Neuron (in vitro differentiated cells): ENCODE measurements around the gene MAP3K19.

ENCODE experiments used
- H2AFZ ChIP-seq: one replicate; pipeline ENCODE4 v1.6.1; 2013; ENCODE audit warnings: low read depth, mild to moderate bottlenecking, inconsistent platforms, low read length, moderate library complexity
- H3K27me3 ChIP-seq: one replicate; pipeline ENCODE4 v1.6.1; 2013; ENCODE audit warnings: low read length; ENCODE audit not compliant: insufficient read depth
- H3K36me3 ChIP-seq: one replicate; pipeline ENCODE4 v1.6.1; 2013; ENCODE audit warnings: low read length; ENCODE audit not compliant: insufficient read depth
- H3K4me1 ChIP-seq: one replicate; pipeline ENCODE4 v1.6.1; 2013; ENCODE audit warnings: low read length; ENCODE audit not compliant: insufficient read depth
- H3K4me3 ChIP-seq: 2 replicates; pipeline ENCODE4 v1.5.1; 2013; ENCODE audit warnings: mild to moderate bottlenecking, low read length, moderate library complexity
- H3K9me3 ChIP-seq: one replicate; pipeline ENCODE4 v1.6.1; 2013; ENCODE audit warnings: low read length

MAP3K19 gene

DNA sequence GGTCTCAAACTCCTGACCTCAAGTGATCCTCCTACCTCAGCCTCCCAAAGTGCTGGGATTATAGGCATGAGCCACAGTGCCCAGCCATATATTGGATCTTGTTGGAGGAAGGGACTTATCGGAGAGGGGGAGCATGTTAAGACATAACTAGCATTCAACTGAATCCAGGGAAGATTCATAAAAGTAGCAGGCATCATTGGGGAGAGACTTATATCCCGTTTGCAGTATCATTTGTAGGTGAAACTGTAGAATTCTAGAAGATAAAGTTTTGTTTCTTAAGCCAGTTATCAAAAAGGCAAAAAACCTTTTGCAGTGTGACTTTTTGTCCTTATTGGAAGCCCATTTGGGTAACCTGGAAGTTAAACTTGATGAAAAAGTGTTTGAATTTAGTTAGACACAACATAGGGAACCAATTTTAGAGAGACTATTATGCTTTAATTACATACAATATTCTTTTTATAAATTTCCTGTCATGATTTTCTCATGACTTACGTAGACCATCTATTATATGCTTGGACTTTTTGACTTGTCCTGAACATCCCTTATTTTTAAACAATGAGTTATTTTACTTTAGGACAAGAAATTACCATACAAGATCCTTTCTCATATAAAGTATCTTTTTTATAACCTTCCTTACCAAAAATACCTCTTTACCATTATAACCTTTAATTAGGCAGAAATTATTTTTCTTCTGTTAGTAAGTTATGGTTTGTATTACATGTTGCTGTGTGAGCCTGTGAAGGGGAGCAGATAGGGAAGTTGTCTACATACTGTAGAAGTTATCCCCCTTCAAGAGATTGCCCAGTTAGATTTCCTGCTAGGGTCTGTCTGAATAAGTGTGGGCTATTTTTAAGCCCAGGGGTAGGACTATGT is 25.1 kb upstream of the MAP3K19 start:
- Histone ChIP-seq H3K36me3 (no peaks in the 10 kb centered on the region), H3K9me3 (peaks cover 24% of the 10 kb centered on the region), H2AFZ (no peak overlapping the region), H3K4me3 (no peak overlapping the region), H3K27me3 (no peaks in the 10 kb centered on the region), H3K4me1 (no peaks in the 10 kb centered on the region)

DNA sequence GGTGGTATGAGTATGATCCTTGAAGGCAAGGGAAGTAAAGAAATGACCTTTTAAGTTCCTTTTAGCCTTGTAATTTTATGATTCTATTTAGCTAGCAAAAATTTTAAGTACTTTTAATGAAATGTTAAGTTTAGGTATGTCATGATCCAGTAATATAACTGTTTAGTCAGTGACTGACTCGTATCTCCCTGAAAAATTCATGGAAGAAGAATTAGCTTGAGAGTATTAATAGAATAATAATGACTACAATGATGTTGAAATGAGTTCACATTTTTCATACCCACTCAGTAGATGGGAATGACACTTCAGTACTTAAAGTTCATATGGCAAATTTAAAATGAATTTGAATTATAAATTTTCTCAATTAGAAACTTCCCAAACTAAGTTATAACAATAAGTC is 19.5 kb upstream of the MAP3K19 start:
- Histone ChIP-seq H3K4me3 (no peak overlapping the region), H3K9me3 (peaks cover 12% of the 10 kb centered on the region), H2AFZ (no peak overlapping the region), H3K36me3 (peaks cover 13% of the 10 kb centered on the region), H3K4me1 (no peaks in the 10 kb centered on the region), H3K27me3 (no peaks in the 10 kb centered on the region)

DNA sequence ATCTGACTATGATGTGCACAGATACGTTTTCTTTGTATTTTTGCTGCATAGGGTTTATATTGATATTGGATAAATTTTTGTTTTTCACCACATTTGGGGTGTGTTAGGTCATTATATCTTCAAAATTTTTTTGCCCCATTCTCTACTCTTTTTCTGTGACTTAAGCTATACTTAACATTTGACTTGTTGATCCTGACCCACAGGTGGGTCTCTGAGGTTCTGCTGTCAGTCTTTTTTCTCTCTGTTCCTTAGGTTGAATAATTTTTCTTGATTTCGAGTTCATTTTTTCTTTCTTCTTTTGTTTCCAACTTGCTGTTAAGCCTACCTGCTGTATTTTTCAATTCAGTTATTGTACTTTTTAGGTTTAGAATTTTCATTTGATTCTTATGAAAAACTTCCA is 16.9 kb upstream of the MAP3K19 start:
- no peaks in the 10 kb centered on the region for H3K27me3 ChIP-seq
- peaks cover 2% of the 10 kb centered on the region for H3K9me3 ChIP-seq
- H2AFZ ChIP-seq = no peak overlapping the region
- H3K4me1 ChIP-seq = no peaks in the 10 kb centered on the region
- peaks cover 25% of the 10 kb centered on the region for H3K36me3 ChIP-seq
- H3K4me3 ChIP-seq = no peak overlapping the region

DNA sequence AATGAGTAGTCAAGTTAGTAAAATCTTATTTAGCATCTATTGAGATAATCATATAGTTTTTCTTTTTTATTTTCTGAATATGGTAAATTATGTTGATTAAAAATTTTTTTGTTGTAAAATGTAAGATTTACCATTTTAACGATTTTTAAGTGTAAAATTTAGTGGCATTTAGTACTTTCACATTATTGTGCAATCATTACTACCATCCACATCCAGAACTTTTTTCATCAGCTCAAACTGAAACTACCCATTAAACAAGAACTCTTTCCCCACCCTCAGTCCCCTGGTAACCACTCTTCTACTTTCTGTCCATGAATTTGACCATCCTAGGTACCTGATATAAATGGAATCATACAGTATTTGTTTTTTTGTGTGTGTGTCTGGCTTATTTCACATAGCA is 16.0 kb upstream of the MAP3K19 start:
- peaks cover 2% of the 10 kb centered on the region for H3K9me3 ChIP-seq
- H3K4me1 ChIP-seq = no peaks in the 10 kb centered on the region
- no peak overlapping the region for H3K4me3 ChIP-seq
- H2AFZ ChIP-seq = no peak overlapping the region
- peaks cover 31% of the 10 kb centered on the region for H3K36me3 ChIP-seq
- no peaks in the 10 kb centered on the region for H3K27me3 ChIP-seq

DNA sequence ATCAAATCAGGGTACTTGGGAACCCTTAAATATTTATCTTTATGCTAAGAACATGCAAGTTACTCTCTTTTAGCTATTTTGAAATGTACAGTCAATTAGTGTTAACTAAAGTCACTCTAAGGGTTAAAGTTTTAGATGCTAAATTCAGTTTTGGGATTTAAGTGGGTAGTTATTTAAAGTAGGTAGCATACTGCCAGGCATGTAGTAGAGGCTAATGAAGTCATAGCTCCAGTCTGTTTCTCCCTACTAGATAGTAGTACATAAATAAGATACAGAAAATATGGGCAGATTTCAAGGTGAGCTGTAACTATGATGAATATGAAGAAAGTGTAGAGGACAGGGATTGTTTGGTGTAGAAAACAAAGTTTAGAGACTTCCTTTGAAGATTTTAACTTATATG is 12.3 kb upstream of the MAP3K19 start:
- Histone ChIP-seq H3K4me3 (no peak overlapping the region), H3K4me1 (no peaks in the 10 kb centered on the region), H3K27me3 (no peaks in the 10 kb centered on the region), H2AFZ (no peak overlapping the region), H3K36me3 (peaks cover 36% of the 10 kb centered on the region), H3K9me3 (peaks cover 2% of the 10 kb centered on the region)

DNA sequence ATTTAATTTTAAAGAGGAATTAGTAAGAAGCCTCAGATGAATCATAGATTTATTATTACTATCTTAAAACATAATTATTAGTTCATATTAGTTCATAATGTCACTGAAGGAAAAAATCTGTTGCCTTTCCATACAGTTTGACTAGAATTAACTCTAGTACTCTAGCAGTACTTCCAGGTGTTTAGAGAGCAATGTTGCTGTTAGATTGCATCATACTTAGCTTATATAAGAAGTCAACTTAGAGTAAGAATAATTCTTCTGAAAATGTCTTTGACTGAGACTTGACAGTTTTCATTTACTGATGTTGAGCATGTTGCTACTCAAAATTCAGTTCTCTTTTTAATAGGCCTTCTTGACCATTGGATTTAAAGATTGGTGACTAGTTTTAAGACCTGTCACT is 9.5 kb upstream of the MAP3K19 start:
- Histone ChIP-seq H3K36me3 (peaks cover 24% of the 10 kb centered on the region), H3K27me3 (no peaks in the 10 kb centered on the region), H2AFZ (no peak overlapping the region), H3K4me1 (peaks cover 7% of the 10 kb centered on the region), H3K9me3 (no peaks in the 10 kb centered on the region), H3K4me3 (no peak overlapping the region)

DNA sequence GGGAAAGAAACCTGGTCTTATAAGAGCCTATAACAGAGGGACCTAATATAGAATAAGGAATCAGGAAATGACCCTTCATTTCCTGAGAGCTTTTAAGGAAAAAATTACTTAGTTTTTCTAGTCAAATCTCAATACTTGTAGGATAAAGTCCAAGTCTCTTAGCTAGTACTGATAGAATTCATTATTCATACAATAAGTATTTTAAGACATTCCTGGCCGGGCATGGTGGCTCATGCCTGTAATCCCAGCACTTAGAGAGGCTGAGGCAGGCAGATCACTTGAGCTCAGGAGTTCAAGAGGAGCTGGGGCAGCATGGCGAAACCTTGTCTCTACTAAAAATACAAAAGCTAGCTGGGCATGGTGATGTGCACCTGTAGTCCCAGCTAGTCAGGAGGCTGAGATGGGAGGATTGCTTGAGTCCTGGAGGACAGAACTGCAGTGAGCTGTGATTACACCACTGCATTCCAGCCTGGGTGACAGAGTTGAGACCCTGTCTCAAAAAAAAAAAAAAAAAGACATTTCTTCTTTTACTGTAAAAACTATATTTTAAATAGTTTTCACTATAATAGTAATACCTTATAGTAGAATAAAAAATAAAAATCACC is 8.0 kb upstream of the MAP3K19 start:
- peaks cover 7% of the 10 kb centered on the region for H3K4me1 ChIP-seq
- H3K27me3 ChIP-seq = no peaks in the 10 kb centered on the region
- H3K4me3 ChIP-seq = no peak overlapping the region
- no peaks in the 10 kb centered on the region for H3K9me3 ChIP-seq
- peaks cover 12% of the 10 kb centered on the region for H3K36me3 ChIP-seq
- H2AFZ ChIP-seq = no peak overlapping the region

DNA sequence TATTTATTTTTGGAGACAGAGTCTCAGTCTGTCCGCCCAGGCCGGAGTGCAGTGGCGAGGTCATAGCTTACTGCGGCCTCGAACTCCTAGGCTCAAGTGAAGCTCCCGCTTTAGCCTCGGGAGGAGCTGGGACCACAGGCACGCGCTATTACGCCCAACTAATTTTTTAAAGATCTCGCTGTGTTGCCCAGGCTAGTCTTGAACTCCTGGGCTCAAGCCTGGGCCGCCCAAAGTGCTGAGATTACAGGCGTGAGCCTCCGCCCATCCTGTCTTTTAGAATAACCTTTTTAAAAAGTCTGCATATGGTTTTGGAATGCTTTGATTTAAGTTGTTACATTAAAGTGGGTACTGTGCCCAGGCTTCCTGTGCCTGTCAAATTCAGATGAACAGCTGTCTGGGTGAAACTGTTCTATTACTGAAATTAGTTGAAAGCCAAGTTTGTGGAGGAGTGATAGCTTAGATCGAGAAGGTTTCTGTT is 5.8 kb upstream of the MAP3K19 start:
- Histone ChIP-seq H3K4me1 (peaks cover 7% of the 10 kb centered on the region), H3K27me3 (no peaks in the 10 kb centered on the region), H3K9me3 (no peaks in the 10 kb centered on the region), H3K36me3 (peaks cover 5% of the 10 kb centered on the region), H2AFZ (no peak overlapping the region), H3K4me3 (peak overlapping the region; percentile 92)

DNA sequence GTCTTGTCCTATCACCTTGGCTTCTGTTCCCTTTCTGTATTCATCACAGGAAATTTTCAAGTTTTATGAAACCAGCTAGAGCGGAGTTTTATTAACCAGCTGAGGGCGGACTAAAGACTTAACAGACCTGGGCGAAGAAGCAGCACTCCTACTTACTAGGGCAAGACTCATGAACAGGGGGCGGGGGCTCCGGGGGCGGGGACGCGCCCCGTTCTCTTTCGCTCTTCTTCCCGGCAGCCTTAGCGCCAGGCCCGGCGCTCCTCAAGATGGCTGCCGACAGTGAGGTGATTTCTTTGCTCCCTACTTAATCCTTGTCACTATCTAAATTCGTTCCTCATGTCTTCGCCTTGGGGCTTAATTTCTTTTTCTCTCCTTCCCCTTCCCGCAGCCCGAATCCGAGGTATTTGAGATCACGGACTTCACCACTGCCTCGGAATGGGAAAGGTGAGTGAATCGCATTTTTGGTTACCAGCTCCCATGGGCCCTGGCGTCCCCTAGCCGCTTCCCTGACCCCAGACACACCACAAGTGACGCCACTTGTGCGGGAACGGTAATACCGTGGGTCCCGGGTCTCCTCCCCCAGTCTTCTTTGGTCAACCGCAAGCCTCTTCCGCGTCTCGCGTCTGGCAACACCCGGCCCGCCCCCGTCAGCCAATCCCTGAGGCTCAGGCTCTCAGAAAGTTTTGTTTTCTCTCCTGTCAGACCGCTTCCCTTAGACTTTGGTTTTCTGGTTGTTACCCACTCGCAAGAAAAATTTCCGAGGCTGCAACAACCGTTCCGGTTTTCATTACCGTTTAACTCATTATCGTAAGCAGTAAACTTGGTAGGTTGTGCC is 5.0 kb upstream of the MAP3K19 start, which contains the start of gene RAB3GAP1:
Gene RAB3GAP1, plus strand, starts transcription at position 251 of the 835 bp plus-strand sequence. Its CDS starts 16 bp downstream, at position 267.
- Histone ChIP-seq H3K4me3 (peak within 1 kb of the TSS; percentile 92), H3K9me3 (no peaks in the 10 kb centered on the region), H3K27me3 (no peaks in the 10 kb centered on the region), H3K4me1 (peaks cover 12% of the 10 kb centered on the region), H2AFZ (peak within 1 kb of the TSS; percentile 87), H3K36me3 (peaks cover 5% of the 10 kb centered on the region)

DNA sequence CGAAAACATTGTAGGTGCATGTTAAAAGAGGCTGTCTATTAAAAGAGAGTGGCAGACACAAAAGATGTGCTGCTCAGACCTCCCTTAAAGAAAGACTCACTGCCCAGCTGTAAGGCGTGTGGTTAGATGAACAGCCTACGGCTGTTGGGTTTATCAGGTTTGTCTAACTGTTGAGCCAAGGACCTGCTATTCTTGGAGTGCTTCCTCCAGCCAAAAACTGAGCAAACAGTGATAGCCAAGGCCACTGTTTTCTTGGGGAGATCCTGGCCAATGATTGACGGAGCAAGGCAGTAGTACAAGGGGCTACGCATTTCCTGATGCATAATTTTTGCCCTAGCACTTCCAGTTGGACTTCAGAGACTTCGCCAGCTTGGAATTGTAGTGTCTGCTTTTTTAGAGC is 3.4 kb upstream of the MAP3K19 start:
- Histone ChIP-seq H3K36me3 (no peaks in the 10 kb centered on the region), H3K27me3 (no peaks in the 10 kb centered on the region)

DNA sequence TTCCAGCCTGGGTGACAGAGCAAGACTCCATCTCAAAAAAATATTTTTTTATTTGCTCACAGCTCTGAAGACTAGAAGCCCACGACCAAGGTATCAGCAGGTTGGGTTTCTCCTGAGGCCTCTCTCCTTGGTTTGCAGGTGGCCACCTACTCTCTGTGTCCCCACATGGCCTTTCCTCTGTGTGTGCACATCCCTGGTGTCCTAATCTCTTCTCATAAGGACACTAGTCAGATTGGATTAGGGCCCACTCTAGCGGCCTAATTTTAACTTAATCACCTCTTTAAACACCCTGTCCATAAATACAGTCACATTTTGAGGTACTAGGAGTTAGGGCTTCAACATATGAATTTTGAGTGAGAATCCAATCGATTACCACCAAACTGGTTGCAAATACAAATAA is 2.9 kb upstream of the MAP3K19 start:
- Histone ChIP-seq H2AFZ (no peak overlapping the region), H3K36me3 (no peaks in the 10 kb centered on the region), H3K9me3 (no peaks in the 10 kb centered on the region), H3K27me3 (no peaks in the 10 kb centered on the region), H3K4me3 (no peak overlapping the region), H3K4me1 (peaks cover 16% of the 10 kb centered on the region)

More for the DNA sequence above, 3.4 kb upstream of the MAP3K19 start:
- Histone ChIP-seq H3K4me3 (no peak overlapping the region), H3K4me1 (peaks cover 16% of the 10 kb centered on the region), H3K9me3 (no peaks in the 10 kb centered on the region), H2AFZ (no peak overlapping the region)

DNA sequence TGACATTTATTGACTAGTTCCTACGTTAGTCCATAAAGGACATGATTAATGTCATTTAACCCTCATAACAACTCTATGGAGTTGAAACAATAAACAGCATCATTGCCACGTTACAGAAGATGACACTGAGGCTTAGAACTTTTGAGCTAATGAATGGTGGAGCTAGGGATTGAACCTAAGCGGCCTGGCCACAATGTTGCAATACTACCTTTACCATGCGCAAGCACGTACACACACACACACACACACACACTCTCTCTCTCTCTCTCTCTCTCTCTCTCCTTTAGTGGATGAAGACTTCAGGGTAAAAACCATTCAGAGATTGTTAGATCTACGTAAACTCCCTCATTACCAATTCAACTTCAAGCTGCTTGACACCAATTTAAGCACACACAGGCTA is 875 bp upstream of the MAP3K19 start:
- Histone ChIP-seq H3K9me3 (no peaks in the 10 kb centered on the region), H3K4me3 (no peak overlapping the region), H3K4me1 (peaks cover 12% of the 10 kb centered on the region), H3K27me3 (no peaks in the 10 kb centered on the region), H3K36me3 (no peaks in the 10 kb centered on the region), H2AFZ (no peak overlapping the region)

DNA sequence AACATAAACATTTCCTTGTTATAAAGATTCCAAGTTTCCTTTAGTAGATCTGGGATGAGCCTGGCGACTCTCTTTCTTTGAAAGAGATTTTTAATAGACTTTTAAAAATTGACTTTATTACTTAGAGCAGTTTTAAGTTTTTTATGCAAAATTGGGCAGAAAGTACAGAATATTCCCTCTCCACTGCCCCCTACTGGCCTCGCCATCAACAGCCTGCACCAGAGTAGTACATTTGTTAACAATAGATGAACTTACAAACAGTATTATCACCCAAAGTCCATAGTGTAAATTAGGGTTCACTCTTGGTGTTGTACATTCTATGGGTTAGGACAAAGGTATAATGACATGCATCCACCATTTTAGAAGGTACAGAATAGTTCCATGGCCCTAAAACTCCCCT is 3.9 kb downstream of the MAP3K19 start:
- Histone ChIP-seq H2AFZ (no peak overlapping the region), H3K36me3 (no peaks in the 10 kb centered on the region), H3K4me1 (peaks cover 9% of the 10 kb centered on the region), H3K27me3 (no peaks in the 10 kb centered on the region), H3K4me3 (no peak overlapping the region), H3K9me3 (no peaks in the 10 kb centered on the region)
